SK-N-SH treated with all-trans-retinoic acid at 6 μM for 48 hours (cell line): ENCODE data around the gene TMEM135.

Experiments
- ARNTL ChIP-seq: fragments of 450-650 bp; formaldehyde crosslinking; IDR thresholded peaks from 2 replicates; pipeline ENCODE4 v1.5.0; 2020; ENCODE audit warnings: low read depth, mild to moderate bottlenecking, moderate library complexity, borderline replicate concordance
- ISL1 ChIP-seq: fragments of 250-450 bp; sonication (Bioruptor Pico); IDR thresholded peaks from 2 replicates; pipeline ENCODE4 v2.1.2; 2022; ENCODE audit warnings: mild to moderate bottlenecking, moderate library complexity
- OSR1 ChIP-seq: fragments of 250-450 bp; sonication (Bioruptor Pico); IDR thresholded peaks from 2 replicates; pipeline ENCODE4 v1.8.0; 2022; ENCODE audit warnings: moderate library complexity, mild to moderate bottlenecking, inconsistent platforms
- PATZ1 ChIP-seq: fragments of 250-450 bp; sonication (Bioruptor Pico); IDR thresholded peaks from 2 replicates; pipeline ENCODE4 v1.8.0; 2020; ENCODE audit warnings: mild to moderate bottlenecking, moderate library complexity, borderline replicate concordance
- TCF4 ChIP-seq: fragments of 250-450 bp; sonication (Bioruptor Pico); IDR thresholded peaks from 2 replicates; pipeline ENCODE4 v1.8.0; 2021; ENCODE audit warnings: mild to moderate bottlenecking, moderate library complexity, borderline replicate concordance
- ZFP3 ChIP-seq: fragments of 250-450 bp; sonication (Bioruptor Pico); IDR thresholded peaks from 2 replicates; pipeline ENCODE4 v1.5.0; 2020; ENCODE audit warnings: mild to moderate bottlenecking, moderate library complexity
- ZFP30 ChIP-seq: fragments of 450-650 bp; formaldehyde crosslinking; IDR thresholded peaks from 2 replicates; pipeline ENCODE4 v1.5.0; 2022; ENCODE audit warnings: mild to moderate bottlenecking, moderate library complexity

- no peak for TF ChIP-seq OSR1 (CRISPR knock-in tag)
- no peak for TF ChIP-seq ZFP30 (CRISPR knock-in tag)
- TF ChIP-seq PATZ1 (CRISPR knock-in tag): no peak
- no peak for TF ChIP-seq ARNTL (CRISPR knock-in tag)
- TF ChIP-seq ISL1 (CRISPR knock-in tag): no peak
- no peak for TF ChIP-seq ZFP3 (CRISPR knock-in tag)
- TF ChIP-seq TCF4: no peak
Observed at GRCh38 chr11:87012673-87013072, 25.1 kb upstream of the TMEM135 start.
